IMR-90 (cell line): ENCODE results near the gene ALS2CL. TPM values are rescaled to one million over a fixed set of nuclear protein-coding genes. Genes with fewer than 3 reads are reported as not detected.

Experiments used
- ATAC-seq: fragments of 200-7000 bp; cut with Tn5 transposase; 2 replicates; pipeline ENCODE4 v1.9.1; 2020; ENCODE audit warnings: low read depth, mild to moderate bottlenecking, moderate library complexity
- BruUV-seq: library from RNA; stranded (reverse); fragments of 400-500 nt; replicated peaks from 2 replicates; lab custom pipeline; 2021; lab: Mats Ljungman, UMichigan
- CTCF ChIA-PET: fragments of 300-600 bp; formaldehyde crosslinking; extraction: SDS; loops from one replicate; lab custom pipeline; 2021; ENCODE audit warnings: antibody characterized with exemption; lab: Yijun Ruan, JAX
- POLR2A ChIA-PET: fragments of 300-600 bp; sonication (Branson Sonifier 250); formaldehyde crosslinking; loops from one replicate; lab custom pipeline; 2022; ENCODE audit warnings: antibody characterized with exemption; ENCODE audit not compliant: unreplicated experiment; lab: Charles Lee
- DNase-seq: peaks from one replicate; pipeline ENCODE4 v3.0.0; 2013
- H2AFZ ChIP-seq: replicated peaks from 2 replicates; pipeline ENCODE3; 2013; ENCODE audit warnings: low read length, mild to moderate bottlenecking; ENCODE audit not compliant: poor library complexity
- H2AK5ac ChIP-seq: 2 replicates; pipeline ENCODE4 v1.6.1; 2013; ENCODE audit warnings: low read depth, low read length, inconsistent platforms
- H2AK9ac ChIP-seq: replicated peaks from 2 replicates; pipeline ENCODE3; 2013; ENCODE audit warnings: mild to moderate bottlenecking, low read depth, low read length, moderate library complexity; ENCODE audit not compliant: poor library complexity
- H2BK120ac ChIP-seq: 2 replicates; pipeline ENCODE4 v1.6.1; 2013; ENCODE audit warnings: low read depth, low read length, inconsistent platforms
- H2BK15ac ChIP-seq: 3 replicates; pipeline ENCODE4 v1.6.1; 2013; ENCODE audit warnings: low read depth, low read length, inconsistent platforms
- H2BK20ac ChIP-seq: 2 replicates; pipeline ENCODE4 v1.6.1; 2013; ENCODE audit warnings: low read depth, mild to moderate bottlenecking, inconsistent platforms, low read length, moderate library complexity
- H2BK5ac ChIP-seq: 2 replicates; pipeline ENCODE4 v1.6.1; 2013; ENCODE audit warnings: mild to moderate bottlenecking, low read depth, low read length, inconsistent platforms; ENCODE audit not compliant: poor library complexity, severe bottlenecking
- H3K14ac ChIP-seq: replicated peaks from 2 replicates; pipeline ENCODE4 v1.6.1; 2013; ENCODE audit warnings: low read depth, low read length, inconsistent platforms
- H3K18ac ChIP-seq: 2 replicates; pipeline ENCODE4 v1.6.1; 2013; ENCODE audit warnings: low read depth, low read length, control low read depth
- H3K23ac ChIP-seq: 2 replicates; pipeline ENCODE4 v1.6.1; 2013; ENCODE audit warnings: low read depth, low read length, inconsistent platforms
- H3K27ac ChIP-seq: 2 replicates; pipeline ENCODE4 v1.5.1; 2013; ENCODE audit warnings: mild to moderate bottlenecking, control low read depth, low read length; ENCODE audit not compliant: insufficient read depth
- H3K27me3 ChIP-seq: 2 replicates; pipeline ENCODE4 v1.6.1; 2013; ENCODE audit warnings: low read length; ENCODE audit not compliant: control insufficient read depth, insufficient read depth
- H3K36me3 ChIP-seq: 2 replicates; pipeline ENCODE4 v1.6.1; 2013; ENCODE audit warnings: low read length, mixed read lengths; ENCODE audit not compliant: control insufficient read depth, insufficient read depth
- H3K4ac ChIP-seq: 2 replicates; pipeline ENCODE4 v1.6.1; 2013; ENCODE audit warnings: low read depth, low read length, inconsistent platforms
- H3K4me1 ChIP-seq: 2 replicates; pipeline ENCODE4 v1.6.1; 2013; ENCODE audit warnings: low read length, mixed read lengths; ENCODE audit not compliant: control insufficient read depth, insufficient read depth
- H3K4me2 ChIP-seq: 2 replicates; pipeline ENCODE4 v1.6.1; 2013; ENCODE audit warnings: low read depth, mild to moderate bottlenecking, control low read depth, low read length, moderate library complexity
- H3K4me3 ChIP-seq: 2 replicates; pipeline ENCODE4 v1.5.1; 2013; ENCODE audit warnings: low read depth, mild to moderate bottlenecking, control low read depth, low read length, moderate library complexity; ENCODE audit not compliant: insufficient read depth
- H3K56ac ChIP-seq: 2 replicates; pipeline ENCODE4 v1.6.1; 2013; ENCODE audit warnings: low read length, inconsistent platforms; ENCODE audit not compliant: insufficient read depth; ENCODE audit errors: extremely low read depth
- H3K79me1 ChIP-seq, 2 experiments: 2 replicates each; pipeline ENCODE4 v1.6.1; 2013; ENCODE audit warnings: low read length in 2 of 2, inconsistent platforms in 1 of 2, low read depth in 1 of 2
- H3K9ac ChIP-seq: 2 replicates; pipeline ENCODE4 v1.6.1; 2013; ENCODE audit warnings: low read depth, low read length, control low read depth
- H3K9me1 ChIP-seq: 2 replicates; pipeline ENCODE4 v1.6.1; 2013; ENCODE audit warnings: low read length, inconsistent platforms; ENCODE audit not compliant: insufficient read depth
- H3K9me3 ChIP-seq: 2 replicates; pipeline ENCODE4 v1.6.1; 2013; ENCODE audit warnings: low read length; ENCODE audit not compliant: control insufficient read depth, insufficient read depth
- H4K20me1 ChIP-seq: 2 replicates; pipeline ENCODE4 v1.6.1; 2013; ENCODE audit warnings: low read length, inconsistent platforms; ENCODE audit not compliant: insufficient read depth
- H4K5ac ChIP-seq: 2 replicates; pipeline ENCODE4 v1.6.1; 2013; ENCODE audit warnings: mild to moderate bottlenecking, low read depth, low read length, control low read depth
- H4K8ac ChIP-seq, 2 experiments: 2 replicates each; pipeline ENCODE4 v1.6.1; 2013; ENCODE audit warnings: low read depth in 2 of 2, low read length in 2 of 2, control low read depth in 1 of 2, inconsistent platforms in 1 of 2
- H4K91ac ChIP-seq: 2 replicates; pipeline ENCODE4 v1.6.1; 2013; ENCODE audit warnings: low read depth, low read length, inconsistent platforms; ENCODE audit not compliant: insufficient read depth
- BHLHE40 ChIP-seq: fragments of 150-350 bp; IDR thresholded peaks from 2 replicates; pipeline ENCODE4 v1.6.1; 2016; ENCODE audit warnings: mild to moderate bottlenecking, low read depth, low read length
- CEBPB ChIP-seq: IDR thresholded peaks from 2 replicates; pipeline ENCODE4 v1.6.1; 2012; ENCODE audit warnings: low read depth, low read length, improper control_type of control experiment
- CHD1 ChIP-seq: IDR thresholded peaks from 2 replicates; pipeline ENCODE4 v1.6.1; 2012; ENCODE audit warnings: low read depth, low read length, improper control_type of control experiment
- CTCF ChIP-seq: conservative IDR thresholded peaks from 2 replicates; pipeline ENCODE4 v1.5.1; 2012; ENCODE audit warnings: mild to moderate bottlenecking, low read depth, low read length, improper control_type of control experiment
- ELK1 ChIP-seq: fragments of 150-350 bp; IDR thresholded peaks from 2 replicates; pipeline ENCODE4 v1.6.1; 2016; ENCODE audit warnings: low read depth, mild to moderate bottlenecking, low read length, moderate library complexity, borderline replicate concordance
- FOS ChIP-seq: fragments of 150-350 bp; IDR thresholded peaks from 2 replicates; pipeline ENCODE4 v1.6.1; 2016; ENCODE audit warnings: low read depth, low read length
- MAFK ChIP-seq: IDR thresholded peaks from 2 replicates; pipeline ENCODE4 v1.6.1; 2012; ENCODE audit warnings: low read depth, low read length, improper control_type of control experiment
- MAZ ChIP-seq: IDR thresholded peaks from 2 replicates; pipeline ENCODE4 v1.6.1; 2012; ENCODE audit warnings: low read depth, mild to moderate bottlenecking, low read length, improper control_type of control experiment, moderate library complexity, borderline replicate concordance
- MXI1 ChIP-seq: IDR thresholded peaks from 2 replicates; pipeline ENCODE4 v1.6.1; 2012; ENCODE audit warnings: low read depth, mild to moderate bottlenecking, low read length, moderate library complexity, borderline replicate concordance
- NFE2L2 ChIP-seq: fragments of 150-350 bp; IDR thresholded peaks from 2 replicates; pipeline ENCODE4 v1.6.1; 2016; ENCODE audit warnings: low read depth, mild to moderate bottlenecking, low read length
- POLR2A ChIP-seq: IDR thresholded peaks from 2 replicates; pipeline ENCODE4 v1.6.1; 2012; ENCODE audit warnings: mild to moderate bottlenecking, low read depth, low read length
- RAD21 ChIP-seq: IDR thresholded peaks from 2 replicates; pipeline ENCODE4 v1.6.1; 2012; ENCODE audit warnings: low read length, improper control_type of control experiment
- RCOR1 ChIP-seq: IDR thresholded peaks from 2 replicates; pipeline ENCODE4 v1.6.1; 2012; ENCODE audit warnings: mild to moderate bottlenecking, low read length, improper control_type of control experiment; ENCODE audit not compliant: insufficient replicate concordance
- RFX5 ChIP-seq: IDR thresholded peaks from 2 replicates; pipeline ENCODE4 v1.8.0; 2012; ENCODE audit warnings: low read depth, mild to moderate bottlenecking, low read length, moderate library complexity
- SMC3 ChIP-seq: fragments of 150-350 bp; IDR thresholded peaks from 2 replicates; pipeline ENCODE4 v1.6.1; 2016; ENCODE audit warnings: low read depth, mild to moderate bottlenecking, antibody characterized with exemption, low read length, moderate library complexity
- USF2 ChIP-seq: fragments of 150-350 bp; IDR thresholded peaks from 2 replicates; pipeline ENCODE4 v1.6.1; 2017; ENCODE audit warnings: mild to moderate bottlenecking, antibody characterized with exemption, low read length, low read depth
- WGBS, 2 experiments: methylation state at CpG; one replicate each; pipeline versions ENCODE4 v1.1.5 to v1.1.7; 2013; ENCODE audit warnings: missing lambda C conversion rate in 2 of 2; ENCODE audit not compliant: insufficient read length in 1 of 2; ENCODE audit errors: extremely low coverage in 2 of 2; 5-methylcytosine and 5-hydroxymethylcytosine counted together
- dilution Hi-C: fragments of 300-500 bp; cut with HindIII; formaldehyde crosslinking; loops from one replicate; pipeline ENCODE4 v1.14.3; 2018; ENCODE audit warnings: low sequenced_read_pairs; ENCODE audit not compliant: unreplicated experiment
- in situ Hi-C: fragments of 300-500 bp; cut with MboI; formaldehyde crosslinking; loops from 3 replicates; pipeline ENCODE4 v1.14.3; 2019; ENCODE audit warnings: low sequenced_read_pairs, inconsistent platforms, mixed read lengths
- intact Hi-C: fragments of 100-400 bp; cut with micrococcal nuclease; formaldehyde crosslinking; loops from 2 replicates; pipeline ENCODE4 v1.10.0; 2022
- polyA plus RNA-seq, 3 experiments: library from polyadenylated mRNA; depleted of rRNA; stranded (reverse); fragments of >200 nt; gene quantifications; 2 replicates each; pipeline ENCODE4 v1.2.3, GENCODE V29; 2012; ENCODE audit warnings: low replicate concordance in 1 of 3
- total RNA-seq: library from RNA; depleted of rRNA; stranded (reverse); fragments of >200 nt; gene quantifications from 2 replicates; pipeline ENCODE4 v1.2.3, GENCODE V29; 2012

Gene ALS2CL
- total and polyA plus RNA-seq, 2 of the 4 experiments (the other 2 are of a cell fraction), result 2.2 to 4.8 TPM

GRCh38 chr3:46655271-46655670, 38.2 kb downstream of the ALS2CL start:
- no TSS peak for BruUV-seq
- no peaks in the 10 kb centered on the region; the same call in 1 of the 2 replicates for H3K27me3 ChIP-seq
- H3K9me1 ChIP-seq, result no peaks in the 10 kb centered on the region
- H4K5ac ChIP-seq, result no peak overlapping the region
- intact Hi-C loops, result no loop called here
- H3K9ac ChIP-seq, result no peak overlapping the region
- no peak overlapping the region for H3K23ac ChIP-seq
- ATAC-seq (no peak), DNase-seq (no peak)
- no peak overlapping the region for H3K18ac ChIP-seq
- in situ Hi-C loops, result no loop called here
- H2AFZ ChIP-seq, result no peak overlapping the region
- TF ChIP-seq CHD1, result no peak
- TF ChIP-seq BHLHE40, result no peak
- no peak for TF ChIP-seq RFX5
- no peak for TF ChIP-seq SMC3
- no peak for TF ChIP-seq RCOR1
- TF ChIP-seq MXI1, result no peak
- TF ChIP-seq MAZ, result no peak
- TF ChIP-seq ELK1, result no peak
- no peak for TF ChIP-seq FOS
- TF ChIP-seq CTCF, result no peak
- TF ChIP-seq CEBPB, result no peak
- TF ChIP-seq NFE2L2, result no peak
- TF ChIP-seq RAD21, result no peak
- no peak for TF ChIP-seq MAFK
- TF ChIP-seq POLR2A, result no peak
- TF ChIP-seq USF2, result no peak
- POLR2A ChIA-PET, result no interaction called here
- H3K9me3 ChIP-seq, result peaks cover 4% of the 10 kb centered on the region; the same call in 1 of the 2 replicates
- no peak overlapping the region for H3K56ac ChIP-seq
- H3K4me1 ChIP-seq, result peaks cover 4% of the 10 kb centered on the region
- WGBS, 2 experiments, result 53% methylated on average over 3 of the region's 6 CpGs; no CpG with 5 or more reads in 1 of the 2 experiments
- no peaks in the 10 kb centered on the region for H4K20me1 ChIP-seq
- no peak overlapping the region for H2BK5ac ChIP-seq
- H3K36me3 ChIP-seq, result no peaks in the 10 kb centered on the region
- H3K14ac ChIP-seq, result no peak overlapping the region
- no peak overlapping the region for H2BK15ac ChIP-seq
- H3K79me1 ChIP-seq, result no peaks in the 10 kb centered on the region
- CTCF ChIA-PET, result no interaction called here
- H2AK5ac ChIP-seq, result no peak overlapping the region
- dilution Hi-C loops, result no loop called here
- no peak overlapping the region for H4K91ac ChIP-seq
- no peak overlapping the region for H2BK20ac ChIP-seq
- no peak overlapping the region for H3K4ac ChIP-seq
- no peak overlapping the region for H3K4me2 ChIP-seq
- no peak overlapping the region for H3K4me3 ChIP-seq
- H2AK9ac ChIP-seq, result no peak overlapping the region
- H2BK120ac ChIP-seq, result no peak overlapping the region
- no peak overlapping the region for H3K27ac ChIP-seq
- H4K8ac ChIP-seq, result no peak overlapping the region
